NCI-H748 treated with DMSO at 0.1 percent for 48 hours (cell line): ENCODE data around the gene TRAPPC12.
"Not testable (repeated sequence)": the region's sequence is repeated elsewhere in the genome, so short reads cannot be mapped to it uniquely, and the experiment has no call there.

Experiments
- DNase-seq: peaks from one replicate; lab custom pipeline; 2025; lab: John Stamatoyannopoulos, UW

The TRAPPC12 gene

GRCh38 chr2:3369340-3370181 is 9.9 kb upstream of the TRAPPC12 start:
- DNase-seq: not testable (repeated sequence)

- DNase-seq: no peak
Measured at GRCh38 chr2:3376821-3377220, 2.7 kb upstream of the TRAPPC12 start.

GRCh38 chr2:3377279-3377611 is 2.2 kb upstream of the TRAPPC12 start:
- peak; percentile 10 for DNase-seq

GRCh38 chr2:3377612-3378432 is 1.7 kb upstream of the TRAPPC12 start, which contains the start of gene EIPR1:
Gene EIPR1 (minus strand): TSS chr2:3377818. CDS start chr2:3377689, 129 bp downstream.
- DNase-seq: peak; percentile 91

GRCh38 chr2:3379339-3379646 is 201 bp upstream of the TRAPPC12 start:
- no peak for DNase-seq

- no peak for DNase-seq
Measured at GRCh38 chr2:3386448-3386958, 7.0 kb downstream of the TRAPPC12 start.

GRCh38 chr2:3387011-3387410 is 7.5 kb downstream of the TRAPPC12 start:
- no peak for DNase-seq

- no peak for DNase-seq
Measured at GRCh38 chr2:3387644-3388411, 8.3 kb downstream of the TRAPPC12 start.

- no peak for DNase-seq
Measured at GRCh38 chr2:3388412-3388738, 8.9 kb downstream of the TRAPPC12 start.

- no peak for DNase-seq
Measured at GRCh38 chr2:3389193-3389592, 9.7 kb downstream of the TRAPPC12 start.

GRCh38 chr2:3390041-3390440 is 10.5 kb downstream of the TRAPPC12 start:
- DNase-seq: no peak

- no peak for DNase-seq
Measured at GRCh38 chr2:3392216-3392615, 12.7 kb downstream of the TRAPPC12 start.

GRCh38 chr2:3396920-3397559 is 17.5 kb downstream of the TRAPPC12 start:
- DNase-seq: no peak

- no peak for DNase-seq
Measured at GRCh38 chr2:3398857-3399256, 19.4 kb downstream of the TRAPPC12 start.

- DNase-seq: no peak
Measured at GRCh38 chr2:3399381-3399780, 19.9 kb downstream of the TRAPPC12 start.

- DNase-seq: no peak
Measured at GRCh38 chr2:3399829-3400228, 20.3 kb downstream of the TRAPPC12 start.

GRCh38 chr2:3403587-3404334 is 24.3 kb downstream of the TRAPPC12 start:
- no peak for DNase-seq

GRCh38 chr2:3404349-3404894 is 24.9 kb downstream of the TRAPPC12 start:
- DNase-seq: no peak

GRCh38 chr2:3405307-3405706 is 25.8 kb downstream of the TRAPPC12 start:
- DNase-seq: no peak

GRCh38 chr2:3405876-3406275 is 26.4 kb downstream of the TRAPPC12 start:
- no peak for DNase-seq

- DNase-seq: no peak
Measured at GRCh38 chr2:3406501-3406900, 27.0 kb downstream of the TRAPPC12 start.
